Pons (tissue), 1 donor: Measurements from ENCODE around the gene MBD2.
"Not testable (repeated sequence)": the region's sequence is repeated elsewhere in the genome, so short reads cannot be mapped to it uniquely, and the experiment has no call there.

ENCODE experiments used
- DNase-seq: peaks from one replicate; pipeline ENCODE4 v3.0.0-alpha.2; 2016; ENCODE audit warnings: low spot score

Gene MBD2

GRCh38 chr18:54149078-54149697 lies 75.3 kb downstream of the MBD2 start:
- no peak for DNase-seq

- DNase-seq: no peak
Measured at GRCh38 chr18:54148678-54149077, 75.8 kb downstream of the MBD2 start.

- DNase-seq: no peak
Measured at GRCh38 chr18:54148151-54148550, 76.3 kb downstream of the MBD2 start.

GRCh38 chr18:54147439-54147838 lies 77.0 kb downstream of the MBD2 start:
- DNase-seq: no peak

- DNase-seq: no peak
Measured at GRCh38 chr18:54141041-54141608, 83.3 kb downstream of the MBD2 start.

- DNase-seq: no peak
Measured at GRCh38 chr18:54140641-54141040, 83.8 kb downstream of the MBD2 start.

- DNase-seq: no peak
Measured at GRCh38 chr18:54135216-54135615, 89.3 kb downstream of the MBD2 start.

- DNase-seq: no peak
Measured at GRCh38 chr18:54134053-54134452, 90.4 kb downstream of the MBD2 start.

GRCh38 chr18:54130631-54131030 lies 93.8 kb downstream of the MBD2 start:
- DNase-seq: no peak

- DNase-seq: no peak
Measured at GRCh38 chr18:54130177-54130576, 94.3 kb downstream of the MBD2 start.

GRCh38 chr18:54129448-54130067 lies 94.9 kb downstream of the MBD2 start:
- DNase-seq: no peak

GRCh38 chr18:54127759-54128378 lies 96.6 kb downstream of the MBD2 start:
- peak; percentile 74 for DNase-seq

- DNase-seq: no peak
Measured at GRCh38 chr18:54125429-54125828, 99.0 kb downstream of the MBD2 start.

- not testable (repeated sequence) for DNase-seq
Measured at GRCh38 chr18:54123720-54124440, 100.6 kb downstream of the MBD2 start.

- DNase-seq: peak; percentile 83
Measured at GRCh38 chr18:54119524-54120019, 104.9 kb downstream of the MBD2 start.

GRCh38 chr18:54117853-54118773 lies 106.4 kb downstream of the MBD2 start:
- no peak for DNase-seq

GRCh38 chr18:54116541-54117257 lies 107.8 kb downstream of the MBD2 start:
- no peak for DNase-seq

GRCh38 chr18:54112356-54112755 lies 112.1 kb downstream of the MBD2 start:
- no peak for DNase-seq

- DNase-seq: no peak
Measured at GRCh38 chr18:54109131-54109683, 115.3 kb downstream of the MBD2 start.

- no peak for DNase-seq
Measured at GRCh38 chr18:54102123-54102522, 122.3 kb downstream of the MBD2 start.
